ENCODE results near the gene COBLL1.

COBLL1 gene

GRCh38 chr2:164717000-164717803 lies 124.4 kb downstream of the COBLL1 start:
- TF ChIP-seq RAD21 (IDR thresholded peaks at IDR 0.05; ENCODE audit: low read depth) (peak; percentile 49), YY1 (IDR thresholded peaks at IDR 0.05; ENCODE audit: low read depth) (no peak), EGR1 (IDR thresholded peaks at IDR 0.05) (no peak)

GRCh38 chr2:164714471-164714870 lies 127.2 kb downstream of the COBLL1 start:
- TF ChIP-seq EGR1 (IDR thresholded peaks at IDR 0.05) (no peak), FOXM1 (IDR thresholded peaks at IDR 0.05; ENCODE audit: borderline replicate concordance, low read depth) (no peak), RAD21 (IDR thresholded peaks at IDR 0.05; ENCODE audit: low read depth) (no peak), CREB1 (IDR thresholded peaks at IDR 0.05; ENCODE audit: low read depth) (no peak), EP300 (IDR thresholded peaks at IDR 0.05; ENCODE audit: borderline replicate concordance) (no peak), USF1 (IDR thresholded peaks at IDR 0.05) (no peak), ZBTB7A (IDR thresholded peaks at IDR 0.05; ENCODE audit: low read depth) (no peak), TAF1 (IDR thresholded peaks at IDR 0.05; ENCODE audit: low read depth) (no peak), MAX (IDR thresholded peaks at IDR 0.05) (no peak), YY1 (IDR thresholded peaks at IDR 0.05; ENCODE audit: low read depth) (no peak), NFIC (IDR thresholded peaks at IDR 0.05) (no peak), CEBPB (IDR thresholded peaks at IDR 0.05) (no peak), TCF12 (IDR thresholded peaks at IDR 0.05; ENCODE audit: low read depth) (no peak), TEAD4 (IDR thresholded peaks at IDR 0.05) (no peak), REST (IDR thresholded peaks at IDR 0.05; ENCODE audit: low read depth) (no peak)

GRCh38 chr2:164711766-164712138 lies 129.9 kb downstream of the COBLL1 start:
- no peak for TF ChIP-seq YY1 (IDR thresholded peaks at IDR 0.05; ENCODE audit: low read depth)
- TF ChIP-seq MAX (IDR thresholded peaks at IDR 0.05) = no peak
- TF ChIP-seq USF1 (IDR thresholded peaks at IDR 0.05) = no peak
- TF ChIP-seq REST (IDR thresholded peaks at IDR 0.05; ENCODE audit: low read depth) = no peak
- no peak for TF ChIP-seq RAD21 (IDR thresholded peaks at IDR 0.05; ENCODE audit: low read depth)

GRCh38 chr2:164710837-164711765 lies 130.5 kb downstream of the COBLL1 start:
- TF ChIP-seq TAF1 (IDR thresholded peaks at IDR 0.05; ENCODE audit: low read depth) (no peak), NFIC (IDR thresholded peaks at IDR 0.05) (no peak), TEAD4 (IDR thresholded peaks at IDR 0.05) (no peak), EGR1 (IDR thresholded peaks at IDR 0.05) (no peak), CEBPB (IDR thresholded peaks at IDR 0.05) (no peak), USF1 (IDR thresholded peaks at IDR 0.05) (no peak), RAD21 (IDR thresholded peaks at IDR 0.05; ENCODE audit: low read depth) (no peak), ZBTB7A (IDR thresholded peaks at IDR 0.05; ENCODE audit: low read depth) (no peak)

GRCh38 chr2:164706522-164706921 lies 135.1 kb downstream of the COBLL1 start:
- TF ChIP-seq EGR1 (IDR thresholded peaks at IDR 0.05) (no peak), MAX (IDR thresholded peaks at IDR 0.05) (no peak), TCF12 (IDR thresholded peaks at IDR 0.05; ENCODE audit: low read depth) (no peak), CEBPB (IDR thresholded peaks at IDR 0.05) (no peak), ZBTB7A (IDR thresholded peaks at IDR 0.05; ENCODE audit: low read depth) (no peak), CREB1 (IDR thresholded peaks at IDR 0.05; ENCODE audit: low read depth) (no peak), REST (IDR thresholded peaks at IDR 0.05; ENCODE audit: low read depth) (no peak), YY1 (IDR thresholded peaks at IDR 0.05; ENCODE audit: low read depth) (no peak), NFIC (IDR thresholded peaks at IDR 0.05) (no peak), USF1 (IDR thresholded peaks at IDR 0.05) (no peak), EP300 (IDR thresholded peaks at IDR 0.05; ENCODE audit: borderline replicate concordance) (no peak), TAF1 (IDR thresholded peaks at IDR 0.05; ENCODE audit: low read depth) (no peak), TEAD4 (IDR thresholded peaks at IDR 0.05) (no peak), FOXM1 (IDR thresholded peaks at IDR 0.05; ENCODE audit: borderline replicate concordance, low read depth) (no peak)

All from Ishikawa (cell line).